Suprapubic skin (tissue), 3 donors: ENCODE data around the gene KCNH4.

Source experiments
- EP300 ChIP-seq: sonication (generic); formaldehyde crosslinking; IDR thresholded peaks from one replicate; pipeline ENCODE4 v1.6.1; 2017; ENCODE audit warnings: antibody characterized with exemption
- POLR2A ChIP-seq, 2 donors: fragments of 450-650 bp; IDR thresholded peaks; one replicate each; pipeline ENCODE4 v1.6.1; 2017; ENCODE audit warnings: antibody characterized with exemption in 2 of 2, mild to moderate bottlenecking in 2 of 2, moderate library complexity in 2 of 2
- TF ChIP-seq, protein P1 (sequence below), 2 donors: fragments of 200-600 bp in 1 of 2; fragments of 450-650 bp in 1 of 2; sonication (generic) in 1 of 2; IDR thresholded peaks; one replicate each; pipeline ENCODE4 v1.5.1; 2016 to 2019; ENCODE audit warnings: antibody characterized with exemption in 2 of 2, mild to moderate bottlenecking in 1 of 2, moderate library complexity in 1 of 2

DNA sequence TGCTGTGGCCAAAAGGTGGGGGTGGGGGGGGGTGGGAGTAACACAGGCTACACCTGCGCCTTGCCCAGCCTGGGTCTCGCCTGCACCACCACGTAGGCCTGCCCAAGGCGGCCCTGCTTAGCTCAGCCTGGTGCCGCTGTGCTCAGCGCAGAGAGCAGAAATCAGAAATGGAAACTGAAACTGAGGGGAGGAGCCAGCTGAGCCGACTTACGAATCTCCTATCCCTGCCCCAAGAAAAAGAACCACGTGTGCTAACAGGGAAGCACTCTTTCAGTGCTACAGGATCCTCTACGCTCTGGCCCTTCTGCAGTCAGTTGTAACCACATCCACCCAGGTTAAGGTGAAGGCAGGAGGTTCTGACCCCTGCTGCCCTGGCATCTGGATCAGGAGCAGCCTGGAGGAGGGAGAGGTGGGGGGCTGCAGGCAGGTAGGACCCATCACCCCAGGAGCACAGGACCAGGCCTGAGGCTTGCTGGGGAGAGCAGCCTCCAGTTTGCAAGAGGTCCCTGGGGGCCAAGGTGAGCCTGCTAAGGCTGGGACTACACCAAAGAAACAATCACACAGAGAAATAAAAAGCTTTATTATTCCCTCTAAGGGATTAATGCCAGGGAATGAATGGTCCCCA lies 68.3 kb downstream of the KCNH4 start, which contains the start of gene DHX58:
- TF ChIP-seq, protein P1, sequence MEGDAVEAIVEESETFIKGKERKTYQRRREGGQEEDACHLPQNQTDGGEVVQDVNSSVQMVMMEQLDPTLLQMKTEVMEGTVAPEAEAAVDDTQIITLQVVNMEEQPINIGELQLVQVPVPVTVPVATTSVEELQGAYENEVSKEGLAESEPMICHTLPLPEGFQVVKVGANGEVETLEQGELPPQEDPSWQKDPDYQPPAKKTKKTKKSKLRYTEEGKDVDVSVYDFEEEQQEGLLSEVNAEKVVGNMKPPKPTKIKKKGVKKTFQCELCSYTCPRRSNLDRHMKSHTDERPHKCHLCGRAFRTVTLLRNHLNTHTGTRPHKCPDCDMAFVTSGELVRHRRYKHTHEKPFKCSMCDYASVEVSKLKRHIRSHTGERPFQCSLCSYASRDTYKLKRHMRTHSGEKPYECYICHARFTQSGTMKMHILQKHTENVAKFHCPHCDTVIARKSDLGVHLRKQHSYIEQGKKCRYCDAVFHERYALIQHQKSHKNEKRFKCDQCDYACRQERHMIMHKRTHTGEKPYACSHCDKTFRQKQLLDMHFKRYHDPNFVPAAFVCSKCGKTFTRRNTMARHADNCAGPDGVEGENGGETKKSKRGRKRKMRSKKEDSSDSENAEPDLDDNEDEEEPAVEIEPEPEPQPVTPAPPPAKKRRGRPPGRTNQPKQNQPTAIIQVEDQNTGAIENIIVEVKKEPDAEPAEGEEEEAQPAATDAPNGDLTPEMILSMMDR (IDR thresholded peaks at IDR 0.05), result no peak
- TF ChIP-seq EP300, result no peak
- TF ChIP-seq POLR2A (IDR thresholded peaks at IDR 0.05), result no peak
